Posterior vena cava (tissue), 2 donors: Measurements from ENCODE around the gene ADD3. TPM values are rescaled to one million over a fixed set of nuclear protein-coding genes. Genes with fewer than 3 reads are reported as not detected.
"Not testable (repeated sequence)": the region's sequence is repeated elsewhere in the genome, so short reads cannot be mapped to it uniquely, and the experiment has no call there.

Experiments
- DNase-seq: peaks from one replicate; pipeline ENCODE4 v3.0.0-alpha.2; 2020; ENCODE audit warnings: low spot score
- intact Hi-C, 2 donors: fragments of 100-400 bp; cut with DNase I; formaldehyde crosslinking; loops; one replicate each; pipeline versions ENCODE4 v1.14.1 to v1.14.2; 2022 to 2023
- total RNA-seq, 2 donors: library from RNA; stranded (reverse); fragmentation: NEBNext Ultra II Directional; extraction: Animal tissue kit (Norgen Biotek cat#: 25700); gene quantifications; one replicate each; pipeline ENCODE4 v1.2.1, GENCODE V29; 2021
- donor health status: DM: yes; HTN: yes; CAD: no.
- donor health status: DM: yes; HTN: yes; CAD: no.

Gene ADD3
- total RNA-seq, 2 donors from 2014 or later, result 95.0 to 116 TPM

GRCh38 chr10:110048781-110049180 lies 41.0 kb downstream of the ADD3 start:
- no peak for DNase-seq
- intact Hi-C loops, result no loop called here

- intact Hi-C loops, DNase-seq: not testable (repeated sequence)
These were observed 42.3 kb downstream of the ADD3 start for GRCh38 chr10:110049889-110050591.

- intact Hi-C loops, result loop anchor here in 1 of 2 donors (1.0 kb wide), 1 partner anchor 24 kb away; no protein-coding TSS in a partner anchor
These were observed 43.7 kb downstream of the ADD3 start for GRCh38 chr10:110051487-110051886.

GRCh38 chr10:110052916-110053315 lies 45.1 kb downstream of the ADD3 start:
- no peak for DNase-seq
- intact Hi-C loops, result no loop called here

More at GRCh38 chr10:110051487-110051886, 43.7 kb downstream of the ADD3 start:
- DNase-seq, result no peak

- no peak for DNase-seq
- intact Hi-C loops, result no loop called here
These were observed 49.0 kb downstream of the ADD3 start for GRCh38 chr10:110056822-110057221.

- DNase-seq, result no peak
- intact Hi-C loops, result no loop called here
These were observed 49.7 kb downstream of the ADD3 start for GRCh38 chr10:110057456-110057855.

GRCh38 chr10:110058212-110058611 lies 50.4 kb downstream of the ADD3 start:
- intact Hi-C loops, result no loop called here
- no peak for DNase-seq

GRCh38 chr10:110059925-110060324 lies 52.1 kb downstream of the ADD3 start:
- DNase-seq, result no peak
- intact Hi-C loops, result no loop called here

- no peak for DNase-seq
- intact Hi-C loops, result no loop called here
These were observed 53.9 kb downstream of the ADD3 start for GRCh38 chr10:110061687-110062086.

- no peak for DNase-seq
- intact Hi-C loops, result no loop called here
These were observed 57.5 kb downstream of the ADD3 start for GRCh38 chr10:110065269-110065668.

GRCh38 chr10:110067960-110068770 lies 60.4 kb downstream of the ADD3 start:
- DNase-seq, result no peak

GRCh38 chr10:110068780-110069179 lies 61.0 kb downstream of the ADD3 start:
- DNase-seq, result no peak
- intact Hi-C loops, result no loop called here

More at GRCh38 chr10:110067960-110068770, 60.4 kb downstream of the ADD3 start:
- intact Hi-C loops, result no loop called here

- DNase-seq, result no peak
- intact Hi-C loops, result no loop called here
These were observed 61.8 kb downstream of the ADD3 start for GRCh38 chr10:110069502-110069982.

GRCh38 chr10:110073896-110074295 lies 66.1 kb downstream of the ADD3 start:
- no peak for DNase-seq

GRCh38 chr10:110074298-110074697 lies 66.5 kb downstream of the ADD3 start:
- DNase-seq, result no peak
- intact Hi-C loops, result no loop called here

More at GRCh38 chr10:110073896-110074295, 66.1 kb downstream of the ADD3 start:
- intact Hi-C loops, result no loop called here

- DNase-seq, result no peak
- intact Hi-C loops, result loop anchor here in 1 of 2 donors (1.0 kb wide), 1 partner anchor 24 kb away; no protein-coding TSS in a partner anchor
These were observed 67.2 kb downstream of the ADD3 start for GRCh38 chr10:110074758-110075671.

- DNase-seq, result no peak
- intact Hi-C loops, result loop anchor here in 1 of 2 donors (1.0 kb wide), 1 partner anchor 24 kb away; no protein-coding TSS in a partner anchor
These were observed 67.9 kb downstream of the ADD3 start for GRCh38 chr10:110075686-110076085.

- no peak for DNase-seq
- intact Hi-C loops, result no loop called here
These were observed 69.0 kb downstream of the ADD3 start for GRCh38 chr10:110076559-110077318.
